Dedifferentiated amniotic fluid mesenchymal stem cell (primary cell): ENCODE results near the gene CD8B2.
"Not testable (repeated sequence)": the region's sequence is repeated elsewhere in the genome, so short reads cannot be mapped to it uniquely, and the experiment has no call there.

Experiments
- DNase-seq: peaks from one replicate; pipeline ENCODE4 v3.0.0-alpha.2; 2016; ENCODE audit errors: extremely low spot score

The CD8B2 gene

GRCh38 chr2:106486551-106487385 lies at the start of gene CD8B2:
CD8B2 (plus strand) TSS chr2:106487364; CDS start chr2:106487427, 63 bp downstream.
- not testable (repeated sequence) for DNase-seq

GRCh38 chr2:106461882-106462281 lies 25.3 kb upstream of the CD8B2 start:
- not testable (repeated sequence) for DNase-seq

GRCh38 chr2:106467516-106467915 lies 19.6 kb upstream of the CD8B2 start:
- not testable (repeated sequence) for DNase-seq

DNA sequence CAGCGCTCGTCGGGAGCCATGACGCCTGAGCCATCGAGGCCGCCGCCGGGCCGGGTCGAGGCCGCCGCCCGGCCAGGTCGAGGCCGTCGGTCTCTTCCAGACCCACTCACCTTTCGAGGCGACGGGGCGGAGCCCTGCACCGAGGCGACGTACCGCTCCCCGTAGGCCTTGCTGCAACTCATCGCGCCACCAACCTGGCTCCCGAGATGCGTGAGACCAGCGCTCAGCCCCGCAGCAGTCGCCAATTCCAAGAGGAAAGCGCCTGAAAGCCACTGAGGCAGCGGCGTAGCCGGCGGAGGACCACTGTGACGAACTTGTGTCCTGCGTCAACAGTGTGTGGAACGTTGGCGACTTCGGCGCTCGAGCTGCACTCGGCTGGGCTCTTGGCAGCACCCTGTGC lies 19.1 kb upstream of the CD8B2 start, which contains the start of gene RGPD3:
Gene RGPD3 (minus strand): TSS at position 307 of the 400 bp plus-strand sequence. CDS start 125 bp downstream, at position 182.
- not testable (repeated sequence) for DNase-seq

- not testable (repeated sequence) for DNase-seq
Observed at GRCh38 chr2:106470658-106471057, 16.5 kb upstream of the CD8B2 start.

- DNase-seq = not testable (repeated sequence)
Observed at GRCh38 chr2:106477647-106478046, 9.5 kb upstream of the CD8B2 start.

GRCh38 chr2:106479563-106479962 lies 7.6 kb upstream of the CD8B2 start:
- not testable (repeated sequence) for DNase-seq

- DNase-seq = not testable (repeated sequence)
Observed at GRCh38 chr2:106487386-106488191, 425 bp downstream of the CD8B2 start.

DNA sequence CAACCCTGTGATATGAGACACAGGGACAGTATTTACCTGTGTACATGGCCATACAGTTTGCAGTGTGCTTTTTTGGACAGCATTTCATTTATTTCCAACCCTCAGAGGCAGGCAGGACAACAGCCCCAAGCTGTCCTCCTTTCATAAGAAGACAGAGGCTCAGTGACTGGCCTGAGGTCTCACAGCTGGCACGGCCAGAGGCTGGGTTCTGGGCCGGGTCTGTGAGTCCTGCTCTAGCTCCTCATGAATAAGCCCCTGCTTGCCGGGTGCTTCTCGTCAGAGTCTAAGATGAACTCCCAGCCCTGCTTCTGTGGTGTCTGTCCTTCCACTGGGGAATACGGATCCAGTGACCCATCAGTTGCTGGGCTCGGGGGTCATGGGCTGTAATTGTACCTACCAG lies 2.5 kb downstream of the CD8B2 start:
- not testable (repeated sequence) for DNase-seq

DNA sequence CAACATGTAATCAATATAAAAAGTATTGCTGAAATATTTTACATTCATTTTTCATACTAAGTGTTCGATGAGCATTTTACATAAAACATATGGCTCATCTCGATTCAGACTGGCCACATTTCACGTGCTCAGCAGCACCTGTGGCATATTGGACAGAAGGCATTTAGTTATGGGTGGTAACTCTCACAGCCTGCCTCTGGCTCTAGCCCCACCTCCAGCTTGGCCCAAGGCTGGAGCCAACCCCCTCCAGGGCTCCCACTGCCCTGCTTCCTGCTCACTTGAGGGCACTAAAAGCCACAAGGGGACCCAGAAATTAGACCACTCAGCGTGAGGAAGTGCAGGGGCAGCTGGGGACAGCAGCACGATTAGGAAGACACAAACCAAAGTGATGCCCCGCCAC lies 5.2 kb downstream of the CD8B2 start:
- not testable (repeated sequence) for DNase-seq

GRCh38 chr2:106492913-106493312 lies 5.7 kb downstream of the CD8B2 start:
- not testable (repeated sequence) for DNase-seq

- not testable (repeated sequence) for DNase-seq
Observed at GRCh38 chr2:106498549-106498948, 11.4 kb downstream of the CD8B2 start.

DNA sequence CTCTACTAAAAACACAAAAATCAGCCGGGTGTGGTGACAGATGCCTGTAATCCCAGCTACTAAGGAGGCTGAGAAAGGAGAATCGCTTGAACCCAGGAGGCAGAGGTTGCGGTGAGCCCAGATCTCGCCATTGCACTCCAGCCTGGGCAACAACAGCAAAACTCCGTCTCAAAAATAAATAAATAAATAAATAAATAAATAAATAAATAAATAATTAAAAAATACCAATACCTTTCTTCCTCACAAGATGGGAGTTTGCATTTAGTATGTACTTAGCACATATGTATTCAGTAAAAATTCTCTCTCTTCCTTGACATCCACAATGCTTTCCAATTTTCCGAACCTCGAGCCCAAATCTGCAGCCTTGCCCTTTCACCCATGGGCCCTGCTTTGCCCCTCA lies 13.2 kb downstream of the CD8B2 start:
- not testable (repeated sequence) for DNase-seq

DNA sequence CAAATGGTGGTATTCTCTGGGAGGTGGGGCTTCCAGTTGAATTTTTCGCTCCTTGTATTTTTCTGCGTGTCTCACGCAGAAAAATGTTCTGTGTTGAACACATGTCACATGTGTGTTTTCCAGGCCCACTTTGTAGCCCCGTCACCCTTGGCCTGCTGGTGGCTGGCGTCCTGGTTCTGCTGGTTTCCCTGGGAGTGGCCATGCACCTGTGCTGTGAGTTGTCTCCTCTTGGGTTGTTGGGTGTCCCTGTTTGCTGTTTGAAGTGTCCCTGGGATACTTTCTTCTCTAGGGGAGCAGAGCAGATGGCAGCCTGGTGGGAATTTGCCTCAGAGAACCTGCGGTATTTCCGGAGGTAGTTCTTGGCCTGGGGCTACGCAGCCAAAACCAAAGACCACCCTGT lies 15.2 kb downstream of the CD8B2 start:
- not testable (repeated sequence) for DNase-seq

DNA sequence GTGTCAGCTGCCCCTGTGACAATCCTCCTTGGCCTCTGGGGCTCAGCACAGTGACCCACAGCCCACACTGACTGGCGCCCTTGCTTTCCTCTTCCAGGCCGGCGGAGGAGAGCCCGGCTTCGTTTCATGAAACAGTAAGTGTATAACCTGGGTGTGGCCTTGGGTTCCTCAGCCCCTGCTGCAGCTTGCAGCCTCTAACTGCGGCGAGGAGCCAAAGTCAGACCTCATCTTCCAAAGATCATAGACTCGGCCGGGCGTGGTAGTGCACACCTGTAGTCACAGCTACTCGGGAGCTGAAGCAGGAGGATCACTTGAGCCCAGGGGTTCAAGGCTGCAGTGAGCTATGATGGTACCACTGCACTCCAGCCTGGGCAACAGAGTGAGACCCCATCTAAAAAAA lies 17.0 kb downstream of the CD8B2 start:
- not testable (repeated sequence) for DNase-seq

DNA sequence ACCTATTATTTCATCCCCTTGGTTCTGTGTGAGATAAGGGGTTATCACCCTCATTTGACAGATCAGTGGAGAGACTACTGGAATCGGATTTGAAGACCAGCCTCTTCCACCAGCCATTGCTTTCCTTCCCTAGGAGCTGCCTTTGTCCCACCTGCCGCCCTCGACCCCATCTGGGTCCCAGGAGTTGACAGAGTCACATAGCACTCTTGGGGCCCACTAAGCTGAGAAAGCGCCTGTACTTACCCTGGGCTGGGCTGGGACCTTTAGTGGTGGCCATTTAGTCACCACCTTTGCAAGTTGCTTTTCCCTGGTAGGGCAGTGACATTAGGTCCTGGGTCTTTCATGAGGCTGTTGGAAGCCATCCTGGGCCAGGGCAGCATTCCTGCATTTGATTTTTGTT lies 17.6 kb downstream of the CD8B2 start:
- DNase-seq = not testable (repeated sequence)

- not testable (repeated sequence) for DNase-seq
Observed at GRCh38 chr2:106506002-106506687, 19.0 kb downstream of the CD8B2 start.

DNA sequence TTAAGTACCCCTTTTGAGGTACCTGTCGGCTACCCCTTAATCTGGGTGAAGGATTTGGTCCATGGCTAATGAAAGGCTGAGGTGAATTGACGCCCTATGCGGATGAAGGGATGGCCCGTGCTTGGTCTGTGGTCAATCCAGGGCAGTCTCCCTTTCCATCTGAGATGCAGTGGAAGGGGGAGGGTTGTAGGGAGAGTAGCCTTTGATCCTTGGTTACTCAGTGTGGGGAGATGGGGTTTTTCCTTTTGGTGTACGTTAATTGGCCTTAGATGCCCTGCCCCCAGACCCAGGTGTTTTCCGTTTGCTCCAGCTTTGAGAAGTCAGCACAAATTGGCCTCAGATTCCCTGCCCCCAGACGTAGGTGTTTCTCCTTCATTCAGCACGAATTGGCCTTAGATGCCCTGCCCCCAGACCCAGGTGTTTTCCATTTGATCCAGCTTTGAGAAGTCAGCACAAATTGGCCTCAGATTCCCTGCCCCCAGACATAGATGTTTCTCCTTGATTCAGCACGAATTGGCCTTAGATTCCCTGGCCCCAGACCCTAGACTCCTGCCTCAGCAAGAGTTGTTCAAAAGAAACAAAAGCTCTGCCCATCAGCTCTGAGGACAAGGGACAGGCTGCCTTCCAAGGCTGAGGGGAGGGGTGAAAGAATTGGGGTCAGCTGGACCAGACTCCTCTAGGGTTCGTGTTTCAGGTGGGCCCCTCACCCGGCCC lies 21.7 kb downstream of the CD8B2 start:
- DNase-seq = not testable (repeated sequence)

- DNase-seq = not testable (repeated sequence)
Observed at GRCh38 chr2:106509374-106509770, 22.2 kb downstream of the CD8B2 start.

DNA sequence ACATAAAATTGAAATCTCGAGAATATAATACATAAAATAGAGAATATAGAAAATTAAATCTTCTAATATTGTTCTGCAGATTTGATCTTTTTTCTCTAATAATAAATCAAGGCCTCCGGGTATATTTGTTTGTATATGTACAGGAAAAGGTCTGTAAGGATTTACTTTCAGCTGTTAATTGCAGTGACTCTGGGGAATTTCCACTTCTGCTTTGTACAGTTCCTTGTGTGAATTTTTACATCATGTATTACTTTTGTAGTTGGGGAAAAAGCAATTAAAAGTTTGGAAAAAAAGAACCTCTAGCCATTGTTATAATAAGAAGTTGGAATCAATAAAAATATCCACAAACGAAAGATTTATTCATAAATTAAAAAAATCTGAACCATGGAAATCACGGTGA lies 23.6 kb downstream of the CD8B2 start:
- DNase-seq = not testable (repeated sequence)

- peak; percentile 65 for DNase-seq
Observed at GRCh38 chr2:106511476-106511901, 24.3 kb downstream of the CD8B2 start.
